ELF-1 (cell line): ENCODE measurements around the gene ATOSA.

ENCODE experiments used
- DNase-seq: peaks from one replicate; pipeline ENCODE4 v3.0.0-alpha.2; 2016; ENCODE audit warnings: low read depth, low spot score

Gene ATOSA

DNA sequence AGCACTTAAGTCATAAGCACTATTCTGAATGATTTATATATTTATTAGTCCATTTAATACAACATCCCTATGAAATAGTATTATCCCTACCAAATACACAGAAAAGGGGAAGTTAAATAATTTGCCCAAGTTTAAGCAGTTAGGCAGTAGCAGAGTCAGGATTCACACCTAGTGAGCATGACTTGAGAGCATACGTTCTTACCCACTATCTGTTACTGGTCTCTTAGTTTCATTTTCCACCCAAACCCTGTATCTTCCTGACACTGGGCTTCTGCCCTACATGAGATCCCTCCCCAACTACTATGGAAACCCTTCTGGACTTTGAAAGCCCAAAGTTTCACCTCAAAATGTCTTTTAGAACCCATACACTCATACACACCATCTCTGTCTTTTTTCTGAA, 4.4 kb upstream of the ATOSA start:
- DNase-seq: no peak

DNA sequence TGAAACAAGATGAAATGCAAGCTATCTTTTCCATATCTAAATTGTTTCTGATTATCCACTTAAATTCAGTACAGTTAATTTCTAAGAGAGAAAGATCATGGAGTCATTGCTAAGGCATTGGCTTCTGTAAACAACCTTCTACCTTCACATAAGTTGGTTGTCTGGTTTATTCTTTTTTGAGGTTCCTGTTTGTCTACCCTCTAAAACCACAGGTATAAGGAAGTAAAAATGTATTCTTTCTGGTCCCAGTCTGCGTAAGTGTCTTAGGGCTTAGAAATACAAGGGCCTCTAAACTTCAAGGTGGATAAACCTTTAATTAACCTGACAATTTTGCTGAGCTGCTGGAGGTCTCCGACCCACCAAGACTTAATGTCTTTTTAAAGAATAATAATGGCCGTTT, 3.6 kb upstream of the ATOSA start:
- DNase-seq: no peak

DNA sequence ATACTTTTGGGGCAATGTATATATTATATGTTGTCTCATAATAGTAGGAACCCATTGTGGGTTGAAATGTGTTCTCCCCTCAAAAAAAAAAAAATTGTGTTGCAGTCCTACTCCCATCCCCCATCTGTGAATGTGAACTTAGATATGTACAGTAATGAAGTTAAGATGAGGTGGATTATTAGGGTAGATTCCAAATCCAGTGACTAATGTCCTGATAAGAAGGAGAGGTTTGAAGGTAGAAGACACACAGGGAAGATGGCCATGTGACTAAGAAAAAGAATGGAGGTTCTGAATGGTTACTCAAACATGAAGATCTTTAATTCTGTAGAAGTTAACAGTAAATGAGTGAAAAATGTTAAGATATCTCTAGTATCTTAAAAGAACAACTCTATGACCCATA, 3.0 kb upstream of the ATOSA start:
- DNase-seq: no peak

DNA sequence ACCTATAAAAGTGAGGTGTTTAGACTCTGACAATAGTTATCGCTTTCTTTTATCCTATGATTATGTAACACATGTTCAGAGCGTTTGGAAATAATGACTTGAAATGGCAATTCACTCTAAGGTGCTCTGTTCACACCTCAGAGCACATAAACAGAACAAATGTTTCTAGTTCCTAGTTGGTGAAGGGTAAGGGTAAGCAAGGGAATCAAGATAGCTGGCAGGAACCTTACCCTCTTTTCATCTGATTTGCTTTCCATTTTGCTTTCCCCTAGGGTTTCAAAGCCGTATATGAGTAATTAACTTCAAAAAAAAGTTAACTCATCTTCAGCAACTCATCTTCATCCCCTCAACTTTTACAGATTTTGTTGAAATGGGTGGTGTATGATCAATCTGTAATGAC, 2.3 kb upstream of the ATOSA start:
- no peak for DNase-seq

DNA sequence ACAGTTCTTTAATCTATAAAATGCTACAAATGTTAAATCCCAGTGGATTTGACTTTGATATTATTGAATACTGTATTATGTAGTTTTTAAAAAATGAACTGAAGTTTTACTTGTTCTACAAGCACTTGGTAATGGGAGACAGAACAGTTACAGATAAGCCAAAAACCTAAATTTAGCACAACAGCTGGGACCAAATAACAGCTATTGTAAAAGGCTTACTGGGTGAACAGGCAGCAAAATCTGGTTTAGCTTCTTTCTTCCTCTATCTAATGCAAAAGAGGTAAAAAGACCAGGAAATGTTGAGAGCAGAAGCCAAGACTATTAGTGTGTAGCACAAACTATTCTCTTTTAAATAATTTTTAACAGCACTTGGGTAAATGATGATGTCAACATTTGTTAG, 1.6 kb upstream of the ATOSA start:
- DNase-seq: no peak

- no peak for DNase-seq
These were observed 828 bp upstream of the ATOSA start for GRCh38 chr15:52680041-52680391.

GRCh38 chr15:52678468-52679231, 538 bp downstream of the ATOSA start:
- peak; percentile 73 for DNase-seq

- peak; percentile 46 for DNase-seq
These were observed 1.4 kb downstream of the ATOSA start for GRCh38 chr15:52677593-52678467.

DNA sequence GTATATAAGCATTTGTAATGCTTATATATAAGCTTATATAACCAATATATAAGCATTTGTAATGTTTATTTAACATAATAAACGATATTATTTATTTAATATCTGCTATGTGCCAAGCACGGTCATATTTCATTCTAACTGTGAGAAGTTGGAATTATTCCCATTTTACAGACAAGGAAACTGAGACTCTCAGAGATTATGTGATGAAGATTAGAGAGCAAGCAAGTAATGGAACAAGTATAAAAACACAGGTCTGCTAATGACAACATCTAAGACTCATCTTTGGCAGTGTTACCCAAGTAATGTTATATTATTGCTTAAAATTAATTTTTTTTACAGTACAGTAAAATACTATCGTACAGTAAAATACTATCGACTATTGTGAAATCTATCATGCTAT, 4.4 kb downstream of the ATOSA start:
- DNase-seq: no peak

DNA sequence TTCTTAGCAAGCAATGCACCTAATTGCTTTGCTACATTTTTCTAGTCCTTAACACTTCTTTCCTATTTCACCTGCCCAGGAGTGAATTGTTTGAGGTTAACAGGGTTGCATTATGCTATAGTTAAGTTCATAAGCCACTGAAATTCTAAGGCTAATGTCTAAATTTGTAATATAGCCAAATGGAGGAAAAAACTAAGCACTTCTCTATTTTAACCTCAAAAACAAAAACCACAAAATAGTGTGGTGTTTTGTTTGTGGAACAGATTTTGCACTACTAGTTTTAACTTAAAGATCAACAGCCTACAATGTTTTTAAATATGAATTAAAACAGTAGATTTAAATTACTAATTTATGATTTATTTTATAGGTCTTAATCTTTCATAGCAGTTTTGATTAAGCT, 5.5 kb downstream of the ATOSA start:
- no peak for DNase-seq

DNA sequence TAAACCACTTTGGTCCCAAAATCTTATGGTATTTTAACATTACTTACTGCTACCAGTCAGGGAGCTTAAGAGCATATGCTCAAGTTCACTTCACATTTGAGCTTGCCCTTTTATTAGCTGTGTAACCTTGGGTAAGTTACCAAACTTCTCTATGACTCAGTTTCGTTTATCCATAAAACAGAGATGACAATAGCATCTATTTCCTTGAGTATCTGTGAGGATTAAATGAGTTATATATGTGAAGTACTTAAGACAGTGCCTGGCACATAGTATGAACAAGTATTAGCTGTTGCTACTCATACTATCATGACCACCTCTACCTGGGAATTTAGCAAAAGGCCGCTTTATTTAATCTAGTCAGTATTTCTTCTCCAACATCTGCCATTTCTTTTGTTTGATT, 5.9 kb downstream of the ATOSA start:
- DNase-seq: no peak

DNA sequence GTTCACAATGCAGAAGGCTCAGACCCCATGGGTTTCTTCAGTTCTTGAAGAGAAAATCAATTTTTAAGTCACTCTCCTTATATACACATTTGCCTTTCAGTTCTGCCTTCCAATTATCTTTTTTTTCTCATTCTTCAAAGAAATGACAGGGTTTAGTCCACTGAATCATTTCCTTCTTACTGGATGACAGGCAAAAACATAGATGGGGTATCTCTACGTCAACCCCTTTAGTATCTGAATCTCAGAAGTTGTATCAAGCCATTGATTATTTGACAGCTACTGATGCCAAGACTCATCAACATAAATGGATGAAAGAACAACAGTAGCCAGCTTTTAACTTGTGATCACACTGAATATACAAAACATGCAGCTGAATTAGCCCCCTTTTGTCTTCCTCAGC, 6.5 kb downstream of the ATOSA start:
- DNase-seq: no peak

GRCh38 chr15:52670087-52670486, 9.1 kb downstream of the ATOSA start:
- no peak for DNase-seq

GRCh38 chr15:52668133-52668532, 11.1 kb downstream of the ATOSA start:
- DNase-seq: no peak

GRCh38 chr15:52667597-52667996, 11.6 kb downstream of the ATOSA start:
- no peak for DNase-seq

DNA sequence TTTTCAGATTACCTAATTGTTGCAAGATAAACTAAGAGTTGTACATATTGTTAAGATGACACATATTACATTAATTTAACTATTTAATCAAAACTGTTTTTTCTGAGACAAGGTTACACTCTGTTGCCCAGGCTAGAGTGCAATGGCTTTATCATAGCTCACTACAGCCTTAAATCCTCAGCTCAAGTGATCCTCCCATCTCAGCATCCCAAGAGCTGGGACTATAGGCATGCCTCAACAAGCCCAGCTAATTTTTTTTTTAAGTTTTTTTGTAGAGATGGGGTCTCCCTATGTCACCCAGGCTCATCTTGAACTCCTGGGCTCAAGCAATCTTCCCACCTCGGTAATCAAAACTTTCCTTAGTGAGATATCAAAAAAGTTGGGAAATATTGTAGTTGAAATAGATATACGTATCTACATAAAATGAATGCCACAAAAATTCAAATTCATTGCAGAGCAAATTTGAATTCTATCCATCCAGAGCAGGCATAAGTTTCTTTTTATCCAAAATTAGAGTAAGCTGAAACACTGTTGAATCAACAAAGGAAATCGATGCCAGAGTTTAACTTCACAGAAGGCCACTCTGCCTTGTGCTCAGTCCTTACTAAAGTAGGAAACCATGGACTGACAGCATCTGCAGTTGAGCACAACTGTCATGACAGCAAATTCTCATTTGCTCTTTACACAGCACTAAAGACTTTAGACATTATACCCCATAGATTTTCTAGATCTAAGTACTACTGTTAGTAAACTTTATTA, 15.5 kb downstream of the ATOSA start:
- DNase-seq: no peak

DNA sequence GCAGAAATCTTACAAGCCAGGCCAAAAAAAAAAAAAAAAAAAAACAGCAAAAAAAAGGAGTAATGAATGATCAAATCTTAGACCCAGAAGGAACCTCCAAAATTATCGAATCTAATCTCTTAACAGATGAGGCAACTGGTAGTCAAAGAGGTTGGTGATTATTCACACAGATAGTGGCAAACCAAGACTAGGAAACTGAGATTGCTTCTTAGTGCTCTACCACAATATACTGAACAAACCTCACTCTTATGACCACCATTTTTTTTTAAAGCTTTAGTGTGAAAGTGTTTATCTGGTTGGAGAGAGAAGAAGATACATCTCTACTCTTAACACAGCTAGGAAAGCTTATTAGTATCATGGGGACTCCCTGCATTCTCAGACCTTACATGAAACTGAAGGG, 17.3 kb downstream of the ATOSA start:
- DNase-seq: no peak

DNA sequence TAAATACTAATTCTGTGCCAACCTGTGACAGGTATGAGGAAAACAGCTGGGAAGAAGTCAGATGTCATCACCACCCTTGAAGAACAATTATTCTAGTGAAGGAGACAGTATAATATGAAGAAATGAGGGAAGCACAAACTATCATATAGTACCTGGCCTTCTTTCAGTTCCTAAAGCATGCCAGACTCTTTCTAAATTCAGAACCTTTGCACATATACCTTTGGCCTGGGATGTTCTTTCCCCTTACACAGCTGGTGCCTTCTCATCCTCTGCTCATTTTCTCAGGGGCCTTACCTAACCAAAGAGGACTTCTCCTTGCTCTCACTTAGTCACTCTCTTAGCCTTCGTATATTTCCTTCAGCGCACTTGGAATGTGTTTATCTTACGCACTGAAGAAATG, 19.0 kb downstream of the ATOSA start:
- DNase-seq: no peak

DNA sequence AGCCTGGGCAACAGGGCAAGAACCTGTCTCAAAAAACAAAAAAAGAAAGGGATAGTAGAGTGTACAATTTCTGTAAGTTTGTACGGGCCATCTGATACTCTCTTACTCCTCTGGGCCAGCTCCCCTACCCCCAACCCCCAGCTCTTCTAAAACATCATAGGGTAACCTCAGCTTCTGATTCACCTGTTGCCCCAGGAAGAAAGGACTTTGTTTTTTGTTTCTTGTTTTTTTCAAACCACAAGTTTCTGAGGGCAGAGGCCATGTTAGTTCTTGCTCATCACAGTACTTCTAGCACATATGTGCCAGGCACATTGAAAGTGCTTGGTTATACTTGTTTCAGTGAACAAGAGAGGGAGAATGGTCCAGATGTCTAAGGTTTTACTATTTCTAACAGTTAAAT, 20.2 kb downstream of the ATOSA start:
- no peak for DNase-seq

GRCh38 chr15:52657338-52657737, 21.9 kb downstream of the ATOSA start:
- DNase-seq: no peak

DNA sequence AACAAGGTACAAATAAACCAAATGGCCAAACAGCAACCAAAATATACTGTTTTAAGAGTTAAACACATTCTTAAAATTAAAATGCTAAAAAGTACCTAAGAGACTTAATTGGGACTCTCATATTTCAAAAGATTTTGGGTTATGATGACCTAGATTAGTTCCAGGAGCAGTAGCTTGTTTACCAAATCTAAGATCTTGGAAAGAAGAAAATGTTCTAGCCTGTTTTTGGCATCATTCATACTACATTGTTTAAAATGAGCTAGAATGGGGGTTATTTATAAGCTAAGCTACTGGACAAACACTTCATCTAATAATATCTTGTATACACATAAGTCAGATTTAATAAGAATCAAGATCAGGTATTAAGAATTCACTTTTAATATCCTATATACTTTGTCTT, 22.8 kb downstream of the ATOSA start:
- DNase-seq: no peak

GRCh38 chr15:52653431-52653964, 25.7 kb downstream of the ATOSA start:
- no peak for DNase-seq
